Hematopoietic multipotent progenitor cell treated with erythropoietin and hydrocortisone succinate and interleukin-3 and kit ligand, for 8 days (in vitro differentiated cells): ENCODE results near the gene CCL21.
A peak's percentile ranks its signal among the peaks of the same experiment; 100 is the strongest.

Experiments
- DNase-seq: peaks from one replicate; pipeline ENCODE4 v3.0.0-alpha.2; 2015

CCL21 gene

DNA sequence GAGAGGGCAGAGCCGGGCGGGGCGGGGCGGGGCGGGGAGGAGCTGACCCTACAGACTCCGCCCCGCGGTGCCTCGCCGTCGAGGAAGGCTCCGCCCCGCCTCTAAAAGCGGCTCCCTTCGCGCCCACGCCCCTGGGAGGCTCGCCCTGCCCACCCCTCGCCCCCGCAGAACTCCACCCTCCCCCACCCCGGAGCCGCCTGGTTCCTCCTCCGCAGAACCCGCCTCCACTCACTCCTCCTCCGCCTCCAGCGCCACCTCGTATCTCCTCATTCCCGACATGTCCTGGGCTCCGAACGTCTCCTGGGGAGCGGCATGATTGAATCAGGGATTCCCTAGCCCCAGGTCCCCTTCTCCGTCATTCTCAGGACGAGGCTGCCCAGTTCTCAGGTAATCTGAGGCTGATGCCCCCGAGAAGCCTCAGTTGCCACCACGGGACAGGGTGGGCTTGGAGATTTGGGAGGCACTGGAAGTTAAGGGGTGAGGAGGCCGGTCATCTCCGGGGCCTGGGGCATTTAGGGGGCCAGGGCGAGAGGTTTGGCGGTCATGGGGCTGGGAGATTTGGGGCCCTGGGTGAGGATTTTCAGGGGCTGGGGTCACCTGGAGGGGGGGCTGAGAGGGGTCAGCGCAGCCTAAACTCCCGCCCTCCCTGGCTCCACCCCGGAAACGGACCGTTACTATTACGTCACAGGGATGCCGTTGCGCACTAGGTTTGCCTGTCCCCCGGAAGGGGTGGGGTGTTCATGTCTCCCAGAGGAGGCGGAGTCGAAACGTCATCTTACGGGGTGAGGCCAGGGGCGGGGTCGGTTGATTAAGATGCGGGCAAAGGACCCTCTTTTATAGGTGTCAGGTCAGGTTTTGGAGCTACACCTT lies 44.3 kb downstream of the CCL21 start:
- peak; percentile 93 for DNase-seq

DNA sequence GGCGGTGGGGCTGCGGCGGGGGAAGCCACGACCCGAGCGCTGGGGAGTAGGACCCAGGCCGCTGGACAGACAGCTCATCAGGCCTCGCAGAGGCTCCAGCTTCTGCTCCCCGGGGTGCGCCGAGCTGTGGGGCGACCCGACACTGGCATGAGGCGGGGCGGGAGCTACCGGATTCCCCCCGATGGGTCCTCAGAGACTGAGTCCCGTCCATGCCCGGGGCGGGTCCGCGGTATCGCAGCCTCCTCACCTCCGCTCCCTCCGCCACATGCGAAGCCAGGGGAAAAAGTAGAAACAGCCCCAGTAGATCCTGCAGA lies 44.9 kb downstream of the CCL21 start:
- no peak for DNase-seq

DNA sequence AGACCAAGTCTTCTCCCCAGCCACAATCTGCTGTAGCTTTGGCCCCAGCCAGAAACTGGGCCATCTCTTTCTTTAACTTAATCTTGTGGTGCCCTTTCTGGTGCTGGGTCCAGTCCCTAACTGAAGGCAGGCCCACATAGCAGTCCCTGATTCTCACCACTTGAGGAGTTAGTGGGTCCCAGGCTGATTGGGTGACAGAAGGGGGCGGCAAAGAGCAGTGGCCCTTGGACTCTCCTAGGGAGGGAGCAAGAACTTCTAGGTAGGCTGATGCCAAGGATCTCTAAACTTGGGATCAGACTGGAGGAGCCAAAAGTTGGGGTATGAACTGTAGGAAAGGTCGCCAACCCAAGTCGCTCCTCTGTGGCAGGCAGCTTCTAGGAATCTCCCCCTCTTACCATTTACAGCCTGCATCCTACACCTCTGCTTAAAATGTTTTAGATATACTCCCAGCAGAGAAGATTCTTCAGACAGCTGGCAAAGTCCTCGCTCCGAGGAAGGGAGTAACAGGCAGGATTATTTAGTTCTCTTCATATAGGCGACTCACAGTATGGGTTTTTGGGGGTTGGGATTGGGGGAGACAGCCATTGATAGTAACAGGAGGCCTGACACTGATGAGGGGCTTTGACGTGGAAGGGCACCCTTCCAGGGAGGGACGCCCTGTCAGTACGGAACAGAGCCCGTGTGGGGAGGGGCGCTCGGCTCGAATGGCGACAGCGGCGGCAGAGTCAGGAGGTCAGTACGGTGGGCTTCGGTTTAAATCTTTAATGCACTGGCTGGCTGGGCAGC lies 45.5 kb downstream of the CCL21 start:
- DNase-seq = peak; percentile 89

DNA sequence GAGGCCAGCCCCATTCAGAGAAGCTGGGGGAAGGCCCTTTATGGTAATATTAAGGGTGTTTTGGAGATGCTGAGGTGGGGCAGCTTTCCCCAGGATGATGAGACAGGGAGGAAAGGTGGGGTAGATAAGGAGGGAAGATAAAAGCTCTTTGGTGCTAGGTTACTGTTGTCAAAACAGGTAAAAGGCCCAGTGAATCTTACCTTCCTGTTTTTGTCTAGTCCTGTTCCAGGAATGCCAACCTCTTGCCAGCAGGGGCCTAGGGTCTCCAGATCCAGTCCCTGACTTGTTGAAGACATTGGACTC lies 46.7 kb downstream of the CCL21 start:
- no peak for DNase-seq

DNA sequence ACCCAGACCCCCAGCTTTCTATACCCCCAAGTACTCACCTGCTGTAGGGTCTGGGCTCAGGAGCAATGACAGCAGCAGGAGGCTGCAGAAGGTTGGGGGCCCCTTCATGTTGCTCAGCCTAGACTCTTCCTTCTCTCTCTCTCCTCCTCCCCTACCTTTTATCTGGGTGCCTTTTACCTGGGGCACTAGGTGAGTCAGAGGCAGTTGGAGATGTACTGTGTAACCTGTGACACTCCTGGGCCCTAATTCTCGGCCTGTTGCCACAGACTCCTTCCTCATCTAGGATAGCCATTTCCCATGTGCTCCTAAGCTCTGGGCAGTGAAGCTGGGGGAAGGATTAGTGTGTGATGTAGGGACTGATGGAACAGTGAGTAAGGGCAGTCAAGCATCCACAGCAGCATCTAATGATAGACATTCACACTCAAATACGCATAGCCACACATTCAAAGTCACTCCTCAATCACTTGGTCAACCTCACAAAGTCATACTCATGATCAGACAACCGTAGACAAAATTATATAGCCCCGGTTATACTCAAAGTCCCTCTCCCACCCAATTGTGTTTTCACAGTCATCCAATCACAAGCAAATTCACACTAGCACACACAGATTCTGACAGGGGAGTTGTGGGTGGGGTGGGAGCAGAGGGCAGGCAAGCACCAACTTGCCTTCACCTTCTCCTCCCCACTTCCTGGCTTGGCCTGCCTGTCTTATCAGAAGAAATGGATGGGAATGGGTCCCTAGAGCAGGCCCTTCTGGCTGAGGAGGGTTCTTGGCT lies 47.2 kb downstream of the CCL21 start, which contains the start of gene CCL27:
Gene CCL27, minus strand, starts transcription at position 132 of the 777 bp plus-strand sequence. Its CDS starts 24 bp downstream, at position 108.
- no peak for DNase-seq

DNA sequence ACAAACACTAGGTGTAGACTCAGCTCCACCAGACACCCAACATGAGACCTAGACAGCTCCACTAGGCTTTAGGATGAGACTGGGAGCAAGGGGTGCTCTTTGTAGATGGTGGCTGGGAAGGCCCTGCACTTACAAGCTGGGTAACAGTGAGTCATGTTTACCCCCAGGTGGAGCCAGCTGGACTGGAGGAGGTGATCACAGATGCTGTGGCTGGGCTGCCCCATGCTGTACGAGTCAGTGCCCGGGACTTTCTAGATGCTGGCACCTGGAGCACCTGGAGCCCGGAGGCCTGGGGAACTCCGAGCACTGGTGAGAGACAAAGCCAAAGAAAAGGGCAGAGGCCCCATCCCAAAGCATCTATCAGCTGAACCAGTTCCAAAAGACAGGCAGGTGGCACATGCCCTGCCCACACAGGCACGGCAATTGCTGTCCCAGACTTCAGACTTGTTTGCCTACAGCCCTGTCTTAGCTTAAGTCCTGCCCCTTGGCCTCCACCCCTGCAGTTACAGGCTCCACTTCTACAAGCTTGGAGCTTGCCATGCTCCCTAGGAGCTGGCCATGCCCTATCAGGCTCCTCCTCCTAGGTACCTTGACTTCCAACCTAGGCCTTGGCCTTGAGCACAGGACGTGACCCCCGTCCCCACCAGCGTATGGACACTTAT lies 50.2 kb downstream of the CCL21 start:
- no peak for DNase-seq
